Uterus (tissue), 4 donors: Measurements from ENCODE around the gene TUBA1B. TPM values are rescaled to one million over a fixed set of nuclear protein-coding genes. Genes with fewer than 3 reads are reported as not detected.

Experiments used
- DNase-seq, 2 donors: peaks; one replicate each; pipeline ENCODE4 v3.0.0-alpha.2; 2019 to 2020
- H3K27ac ChIP-seq, 2 donors: fragments of 200-600 bp; sonication (generic); 1 replicate in 1 of 2; 2 replicates in 1 of 2; pipeline ENCODE4 v1.5.1; 2016 to 2018
- H3K27me3 ChIP-seq, 2 donors: fragments of 200-600 bp; sonication (generic); one replicate each; pipeline ENCODE4 v1.5.1; 2018 to 2019; ENCODE audit warnings: control low read depth in 1 of 2
- H3K36me3 ChIP-seq, 2 donors: fragments of 200-600 bp; sonication (generic); one replicate each; pipeline ENCODE4 v1.5.1; 2019; ENCODE audit warnings: control low read depth in 1 of 2
- H3K4me1 ChIP-seq, 2 donors: fragments of 200-600 bp; sonication (generic); one replicate each; pipeline ENCODE4 v1.5.1; 2018 to 2019; ENCODE audit warnings: control low read depth in 1 of 2
- H3K4me3 ChIP-seq, 2 donors: fragments of 200-600 bp; sonication (generic); 1 replicate in 1 of 2; 2 replicates in 1 of 2; pipeline ENCODE4 v1.5.1; 2018 to 2019; ENCODE audit warnings: mild to moderate bottlenecking in 1 of 2
- H3K9me3 ChIP-seq, 2 donors: fragments of 200-600 bp; sonication (generic); one replicate each; pipeline ENCODE4 v1.5.1; 2019; ENCODE audit warnings: control low read depth in 1 of 2
- CTCF ChIP-seq, 4 experiments: fragments of 200-600 bp in 2 of 4; fragments of 450-650 bp in 2 of 4; sonication (generic) in 2 of 4; IDR thresholded peaks; one replicate each; pipeline ENCODE4 v1.5.1; 2016 to 2019; ENCODE audit warnings: antibody characterized with exemption in 4 of 4, mild to moderate bottlenecking in 2 of 4, moderate library complexity in 1 of 4
- POLR2A ChIP-seq, 2 donors: fragments of 450-650 bp; IDR thresholded peaks; one replicate each; pipeline ENCODE4 v1.6.1; 2016; ENCODE audit warnings: antibody characterized with exemption in 2 of 2, mild to moderate bottlenecking in 1 of 2, moderate library complexity in 1 of 2
- intact Hi-C: fragments of 100-400 bp; cut with DNase I; formaldehyde crosslinking; loops from one replicate; pipeline ENCODE4 v1.15.1; 2023; ENCODE audit warnings: low total_unique reads
- total RNA-seq, 4 donors: library from RNA; depleted of rRNA in 3 of 4; stranded (reverse); fragments of >200 nt in 3 of 4; gene quantifications; one replicate each; pipeline versions ENCODE4 v1.1.0 to v1.2.4, GENCODE V29; 2014 to 2023
- donor health status: DM: yes; HTN: yes; CAD: no.

Gene TUBA1B
- total RNA-seq, 4 donors from 2014 or later, result 374 to 912 (median 498) TPM

GRCh38 chr12:49126852-49127763, 4.1 kb downstream of the TUBA1B start:
- TF ChIP-seq CTCF (IDR thresholded peaks at IDR 0.05), result no peak
- TF ChIP-seq POLR2A (IDR thresholded peaks at IDR 0.05), result no peak
- no peaks in the 10 kb centered on the region for H3K36me3 ChIP-seq
- no peaks in the 10 kb centered on the region for H3K4me1 ChIP-seq
- DNase-seq, result no peak
- intact Hi-C loops, result loop anchor here (10.0 kb wide), 1 partner anchor 62 kb away; the partner anchor contains the start of genes KMT2D and RHEBL1
- H3K27me3 ChIP-seq, result no peaks in the 10 kb centered on the region
- no peak overlapping the region for H3K4me3 ChIP-seq
- no peak overlapping the region for H3K27ac ChIP-seq
- H3K9me3 ChIP-seq, result no peaks in the 10 kb centered on the region

GRCh38 chr12:49121047-49121696, 10.0 kb downstream of the TUBA1B start:
- Histone ChIP-seq H3K27me3 (no peaks in the 10 kb centered on the region), H3K27ac (no peak overlapping the region), H3K4me3 (no peak overlapping the region), H3K36me3 (no peaks in the 10 kb centered on the region), H3K4me1 (no peaks in the 10 kb centered on the region), H3K9me3 (no peaks in the 10 kb centered on the region)
- intact Hi-C loops, result loop anchor here (10.0 kb wide), 1 partner anchor 56 kb away; the partner anchor contains the start of genes KMT2D and RHEBL1
- TF ChIP-seq CTCF (IDR thresholded peaks at IDR 0.05), result peak; percentile 38 to 74 (median 65)
- no peak for TF ChIP-seq POLR2A (IDR thresholded peaks at IDR 0.05)
- DNase-seq, result peak in 1 of 2 donors; percentile 47

- TF ChIP-seq POLR2A (IDR thresholded peaks at IDR 0.05), result no peak
- TF ChIP-seq CTCF (IDR thresholded peaks at IDR 0.05), result no peak
- Histone ChIP-seq H3K4me3 (peak overlapping the region; percentile 31 to 90), H3K27ac (peak overlapping the region; percentile 94 to 96), H3K36me3 (no peaks in the 10 kb centered on the region), H3K4me1 (peaks cover 14 to 15% of the 10 kb centered on the region in 2 donors), H3K27me3 (no peaks in the 10 kb centered on the region), H3K9me3 (no peaks in the 10 kb centered on the region)
- intact Hi-C loops, result no loop called here
- DNase-seq, result no peak
Measured at GRCh38 chr12:49111206-49111605, 20.0 kb downstream of the TUBA1B start.

GRCh38 chr12:49110464-49111155, 20.6 kb downstream of the TUBA1B start, which contains the start of gene LMBR1L:
TSS of gene LMBR1L (minus strand) at chr12:49110847. CDS start at chr12:49110555, 292 bp downstream.
- Histone ChIP-seq H3K9me3 (no peaks in the 10 kb centered on the region), H3K27ac (peak within 1 kb of the TSS; percentile 94 to 96), H3K4me1 (peaks cover 14 to 15% of the 10 kb centered on the region in 2 donors), H3K4me3 (peak within 1 kb of the TSS; percentile 79 to 90), H3K36me3 (no peaks in the 10 kb centered on the region), H3K27me3 (no peaks in the 10 kb centered on the region)
- peak; percentile 97 to 99 for DNase-seq
- TF ChIP-seq CTCF (IDR thresholded peaks at IDR 0.05) (peak; percentile 30 to 81 (median 62)), POLR2A (IDR thresholded peaks at IDR 0.05) (peak; percentile 81 to 98)
- intact Hi-C loops, result no loop called here
